ENCODE data around the gene CFAP119.

DNA sequence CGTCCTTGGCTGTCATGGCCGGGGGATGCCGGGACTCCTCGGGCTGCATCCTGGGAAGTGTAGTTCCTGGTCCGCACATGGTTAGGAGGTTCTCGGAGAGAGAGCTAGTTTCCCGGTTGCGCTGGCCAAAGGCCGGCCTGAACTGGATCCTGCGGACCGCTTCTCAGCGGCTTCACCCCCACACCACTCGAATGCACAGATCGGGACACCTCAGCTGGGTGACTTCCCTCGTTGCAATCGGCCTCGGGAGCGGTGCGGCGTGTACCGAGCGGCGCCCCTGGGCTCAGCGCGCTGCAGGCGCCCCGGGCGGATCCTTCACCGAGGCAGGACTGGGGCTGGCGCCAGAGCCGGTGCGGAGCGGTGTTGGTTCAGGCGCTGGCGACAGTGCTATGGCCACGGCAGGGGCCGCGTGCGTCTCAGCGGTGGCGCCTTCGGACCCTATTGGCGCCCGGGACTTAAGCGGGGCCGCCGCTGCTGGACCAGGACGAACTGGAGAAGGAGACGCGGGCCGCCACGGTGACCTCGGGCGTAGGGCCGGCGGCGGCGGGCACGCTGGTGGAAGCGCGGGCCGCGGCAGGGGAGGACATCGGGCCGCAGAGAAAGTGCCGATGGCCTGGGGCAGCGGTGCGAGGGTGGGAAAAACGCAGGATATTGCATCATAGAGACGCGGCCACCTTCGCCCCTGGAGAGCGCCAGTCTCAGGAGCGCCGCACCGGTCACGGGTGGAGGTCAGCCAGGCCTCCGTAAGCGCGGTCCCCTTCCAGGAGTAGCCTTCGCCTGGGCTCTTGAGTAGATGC, 13.7 kb upstream of the CFAP119 start:
- no peak for TF ChIP-seq CTCF (conservative IDR thresholded peaks at IDR 0.05; ENCODE audit: low read depth, low read length)
- no peak for TF ChIP-seq EZH2 (IDR thresholded peaks at IDR 0.05; ENCODE audit: borderline replicate concordance, low read depth, low read length, poor library complexity, severe bottlenecking)
